Lung microvascular endothelial cell (primary cell): Measurements from ENCODE around the gene TMEM191B. TPM values are rescaled to one million over a fixed set of nuclear protein-coding genes. Genes with fewer than 3 reads are reported as not detected.
"Not testable (repeated sequence)": the region's sequence is repeated elsewhere in the genome, so short reads cannot be mapped to it uniquely, and the experiment has no call there.

Experiments used
- DNase-seq, 2 donors: peaks; one replicate each; pipeline versions ENCODE4 v3.0.0 to v3.0.0-alpha.2; 2010; ENCODE audit warnings: low read depth in 2 of 2
- total RNA-seq: library from RNA; depleted of rRNA; stranded (reverse); fragments of >200 nt; gene quantifications from 2 replicates; pipeline ENCODE4 v1.2.1, GENCODE V29; 2014

The TMEM191B gene
- total RNA-seq, 1 donor from 2014 or later, result not detected

- DNase-seq, result not testable (repeated sequence)
These were observed 30.9 kb downstream of the TMEM191B start for GRCh38 chr22:18558516-18558915.

GRCh38 chr22:18558939-18559338 is 31.3 kb downstream of the TMEM191B start:
- DNase-seq, result not testable (repeated sequence)

DNA sequence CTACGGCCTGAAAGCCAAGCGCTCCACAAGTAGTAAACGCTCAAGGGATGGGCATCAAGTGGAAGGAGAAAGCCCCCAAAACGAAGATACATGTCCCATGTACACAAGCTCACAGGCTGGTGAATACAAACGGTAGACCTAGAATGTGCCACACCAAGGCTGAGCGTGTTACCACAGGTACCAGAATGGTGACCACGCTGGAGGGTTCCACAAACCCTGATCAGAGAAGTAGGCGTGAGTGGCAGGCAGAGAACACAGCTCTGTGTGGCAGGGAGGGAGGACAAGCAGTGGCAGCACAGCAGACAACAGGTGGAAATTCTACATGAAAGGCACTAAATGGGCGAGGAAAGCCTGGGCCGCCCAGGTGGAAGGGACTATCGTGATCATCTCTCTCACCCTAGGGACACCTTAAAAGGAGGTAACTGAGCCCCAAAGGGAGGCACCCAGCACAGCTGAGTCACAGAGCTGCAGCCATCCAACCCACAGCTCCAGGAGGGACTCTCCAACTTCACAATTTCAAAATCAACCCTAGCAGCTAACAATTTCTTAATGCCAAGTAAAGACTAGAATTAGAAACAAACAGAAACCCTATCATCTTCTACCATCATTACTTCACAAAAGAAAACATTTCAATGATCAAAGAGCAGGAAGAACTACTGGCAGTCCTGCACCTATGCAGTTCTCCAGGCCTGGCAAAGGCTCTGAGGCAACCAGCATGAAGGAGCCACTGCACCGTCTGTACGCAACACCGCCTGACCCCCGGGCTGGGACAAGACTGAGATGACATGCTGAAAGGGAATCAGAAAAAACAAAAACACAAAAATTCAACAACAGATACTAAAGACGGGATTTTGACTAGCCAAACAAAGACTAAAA is 32.7 kb downstream of the TMEM191B start:
- DNase-seq, result not testable (repeated sequence)

DNA sequence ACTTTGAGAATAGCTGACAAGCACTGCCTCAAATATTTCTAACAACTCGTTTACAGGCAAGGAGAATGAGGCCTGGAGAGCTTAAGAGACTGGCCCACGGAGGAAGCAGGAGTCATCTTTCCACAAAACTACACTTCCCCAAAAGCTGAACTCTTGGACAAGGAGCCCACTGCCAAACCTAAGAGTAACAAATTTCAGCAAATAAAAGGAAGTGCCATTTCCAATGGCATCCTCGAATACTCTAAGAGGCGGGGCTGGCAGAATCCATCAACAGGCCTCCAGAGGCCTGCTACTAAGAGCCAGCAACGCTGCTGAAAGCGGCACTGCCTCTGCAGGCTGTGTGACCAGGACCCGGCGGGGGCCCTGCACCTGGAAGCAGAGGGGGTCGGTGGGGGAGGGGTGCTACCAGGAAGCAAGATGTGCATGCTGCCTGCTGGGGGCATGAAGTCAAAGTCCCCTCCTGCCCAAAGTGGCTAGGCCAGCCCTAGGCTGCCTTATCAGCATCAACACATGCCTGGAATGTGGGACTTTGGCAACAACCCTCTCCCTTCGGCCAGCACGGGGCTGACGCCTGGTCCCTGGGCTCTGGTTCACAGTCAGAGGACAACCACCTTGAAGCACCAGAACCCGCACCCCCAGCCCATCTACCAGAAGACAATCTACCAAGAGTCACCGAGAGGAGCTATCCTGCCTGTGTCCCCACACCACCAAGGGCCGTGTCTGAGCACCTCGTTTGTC is 43.1 kb downstream of the TMEM191B start:
- DNase-seq, result not testable (repeated sequence)

- not testable (repeated sequence) for DNase-seq
These were observed 46.0 kb downstream of the TMEM191B start for GRCh38 chr22:18573483-18574164.

DNA sequence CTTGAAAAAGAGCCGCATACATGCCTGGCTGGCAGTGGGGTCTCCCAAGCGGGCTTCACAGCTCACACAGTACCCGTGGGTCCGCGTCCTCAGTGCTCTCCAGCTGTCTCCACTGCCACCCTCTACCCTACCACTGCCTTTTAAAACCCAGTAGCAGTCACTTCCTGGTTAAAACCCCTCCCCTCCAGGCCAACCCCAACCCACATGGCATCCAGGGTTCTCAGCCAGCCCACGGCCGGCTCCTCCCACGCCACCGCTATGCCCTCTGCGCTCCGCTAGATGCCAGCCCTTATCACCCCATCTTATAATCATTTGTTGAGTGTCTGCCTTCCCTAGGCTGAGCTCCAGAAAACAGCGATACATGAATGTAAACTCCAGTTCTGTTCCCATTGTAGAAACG is 47.0 kb downstream of the TMEM191B start:
- DNase-seq, result not testable (repeated sequence)

- DNase-seq, result not testable (repeated sequence)
These were observed 48.1 kb downstream of the TMEM191B start for GRCh38 chr22:18575686-18576085.

DNA sequence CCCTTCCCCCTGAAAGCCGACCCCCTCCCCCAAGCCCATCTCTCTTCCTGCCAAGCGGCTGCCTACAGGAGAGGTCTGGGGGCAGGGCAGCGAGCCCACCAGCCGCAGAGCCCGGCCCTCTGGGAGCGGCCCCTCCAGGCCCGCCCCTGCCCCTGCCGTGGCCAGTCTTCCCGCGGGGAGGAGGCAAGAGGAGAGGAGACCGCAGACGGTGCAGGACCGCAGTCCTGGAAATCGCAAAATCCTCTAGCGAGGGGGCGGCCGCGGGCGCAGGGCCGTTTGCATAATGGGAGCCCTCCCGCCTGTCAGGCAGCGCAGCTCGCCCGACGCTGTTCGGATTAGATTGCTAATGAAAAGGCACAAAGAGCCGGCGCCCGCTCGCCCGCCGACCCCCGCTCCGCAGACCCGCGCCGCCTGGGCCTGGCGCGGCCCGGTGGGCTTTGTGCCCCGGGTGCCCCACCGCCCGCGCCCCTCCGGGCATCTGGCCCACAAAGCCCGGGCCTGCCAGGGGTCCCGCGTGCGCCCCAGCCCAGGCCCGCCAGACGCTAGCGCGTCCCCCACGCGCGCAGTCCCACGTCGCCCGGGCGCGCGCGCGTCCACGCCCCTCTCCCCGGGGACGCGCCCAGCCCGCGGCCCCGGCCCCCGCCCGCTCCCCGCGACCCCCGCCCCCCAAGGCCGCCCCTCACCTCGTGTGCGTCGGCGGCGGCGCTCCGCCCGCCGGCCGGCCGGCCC is 49.7 kb downstream of the TMEM191B start:
- not testable (repeated sequence) for DNase-seq

DNA sequence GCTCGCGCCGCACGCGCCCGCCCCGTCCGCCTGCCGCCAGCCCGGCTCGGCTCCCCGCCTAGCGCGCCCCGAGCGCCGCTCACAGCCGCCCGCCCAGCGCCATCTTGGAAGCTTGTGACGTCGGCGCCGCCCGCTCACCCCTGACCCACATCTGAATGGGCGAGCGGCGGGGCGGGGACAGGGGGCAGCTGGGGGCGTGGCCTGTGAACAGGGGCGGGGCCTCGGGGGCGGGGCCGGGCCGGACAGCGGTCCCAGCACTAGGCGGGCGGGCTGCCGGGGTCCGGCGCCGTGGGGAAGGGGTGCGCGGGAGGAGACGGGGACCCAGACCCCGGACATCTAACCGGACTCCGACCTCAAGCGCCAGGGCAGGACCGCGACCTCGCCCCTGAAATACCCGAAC is 50.2 kb downstream of the TMEM191B start:
- not testable (repeated sequence) for DNase-seq

Other genes with a start within 250 kb of the TMEM191B start
- not detected in 2 replicates for gene GGTLC3, start 9.6 kb upstream of the TMEM191B start, total RNA-seq
- gene RIMBP3, start 84.1 kb downstream of the TMEM191B start, total RNA-seq, result under 0.01 and 0.20 TPM in 2 replicates